PFSK-1 (cell line): ENCODE data around the gene IGFBPL1.

Experiments used
- POLR2AphosphoS5 ChIP-seq: IDR thresholded peaks from 2 replicates; pipeline ENCODE4 v1.6.1; 2012; ENCODE audit warnings: low read depth, mild to moderate bottlenecking, control low read depth, low read length, moderate library complexity
- SIN3A ChIP-seq: IDR thresholded peaks from 2 replicates; pipeline ENCODE4 v1.6.1; 2012; ENCODE audit warnings: mild to moderate bottlenecking, low read length, moderate library complexity, borderline replicate concordance; ENCODE audit not compliant: insufficient read depth
- TAF1 ChIP-seq: IDR thresholded peaks from 2 replicates; pipeline ENCODE4 v1.6.1; 2012; ENCODE audit warnings: low read length, control low read depth, borderline replicate concordance; ENCODE audit not compliant: insufficient read depth
- TF ChIP-seq, protein P1 (sequence below), 2 experiments: IDR thresholded peaks; 2 replicates each; pipeline versions ENCODE4 v1.6.1 to v1.8.0; 2011 to 2012; ENCODE audit warnings: low read depth in 2 of 2, low read length in 2 of 2, control low read depth in 1 of 2, inconsistent platforms in 1 of 2, mild to moderate bottlenecking in 1 of 2, moderate library complexity in 1 of 2; ENCODE audit not compliant: insufficient read depth in 1 of 2

- TF ChIP-seq POLR2AphosphoS5 (no peak), TAF1 (no peak), SIN3A (no peak)
- TF ChIP-seq, protein P1, sequence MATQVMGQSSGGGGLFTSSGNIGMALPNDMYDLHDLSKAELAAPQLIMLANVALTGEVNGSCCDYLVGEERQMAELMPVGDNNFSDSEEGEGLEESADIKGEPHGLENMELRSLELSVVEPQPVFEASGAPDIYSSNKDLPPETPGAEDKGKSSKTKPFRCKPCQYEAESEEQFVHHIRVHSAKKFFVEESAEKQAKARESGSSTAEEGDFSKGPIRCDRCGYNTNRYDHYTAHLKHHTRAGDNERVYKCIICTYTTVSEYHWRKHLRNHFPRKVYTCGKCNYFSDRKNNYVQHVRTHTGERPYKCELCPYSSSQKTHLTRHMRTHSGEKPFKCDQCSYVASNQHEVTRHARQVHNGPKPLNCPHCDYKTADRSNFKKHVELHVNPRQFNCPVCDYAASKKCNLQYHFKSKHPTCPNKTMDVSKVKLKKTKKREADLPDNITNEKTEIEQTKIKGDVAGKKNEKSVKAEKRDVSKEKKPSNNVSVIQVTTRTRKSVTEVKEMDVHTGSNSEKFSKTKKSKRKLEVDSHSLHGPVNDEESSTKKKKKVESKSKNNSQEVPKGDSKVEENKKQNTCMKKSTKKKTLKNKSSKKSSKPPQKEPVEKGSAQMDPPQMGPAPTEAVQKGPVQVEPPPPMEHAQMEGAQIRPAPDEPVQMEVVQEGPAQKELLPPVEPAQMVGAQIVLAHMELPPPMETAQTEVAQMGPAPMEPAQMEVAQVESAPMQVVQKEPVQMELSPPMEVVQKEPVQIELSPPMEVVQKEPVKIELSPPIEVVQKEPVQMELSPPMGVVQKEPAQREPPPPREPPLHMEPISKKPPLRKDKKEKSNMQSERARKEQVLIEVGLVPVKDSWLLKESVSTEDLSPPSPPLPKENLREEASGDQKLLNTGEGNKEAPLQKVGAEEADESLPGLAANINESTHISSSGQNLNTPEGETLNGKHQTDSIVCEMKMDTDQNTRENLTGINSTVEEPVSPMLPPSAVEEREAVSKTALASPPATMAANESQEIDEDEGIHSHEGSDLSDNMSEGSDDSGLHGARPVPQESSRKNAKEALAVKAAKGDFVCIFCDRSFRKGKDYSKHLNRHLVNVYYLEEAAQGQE (IDR thresholded peaks at IDR 0.05; ENCODE audit: insufficient read depth in 1 of 2, low read depth in 2 of 2, low read length in 2 of 2), result no peak
Measured at GRCh38 chr9:38390442-38390841, 33.8 kb downstream of the IGFBPL1 start.
